ENCODE data around the gene WNT3A.
A peak's percentile ranks its signal among the peaks of the same experiment; 100 is the strongest.

Gene WNT3A

DNA sequence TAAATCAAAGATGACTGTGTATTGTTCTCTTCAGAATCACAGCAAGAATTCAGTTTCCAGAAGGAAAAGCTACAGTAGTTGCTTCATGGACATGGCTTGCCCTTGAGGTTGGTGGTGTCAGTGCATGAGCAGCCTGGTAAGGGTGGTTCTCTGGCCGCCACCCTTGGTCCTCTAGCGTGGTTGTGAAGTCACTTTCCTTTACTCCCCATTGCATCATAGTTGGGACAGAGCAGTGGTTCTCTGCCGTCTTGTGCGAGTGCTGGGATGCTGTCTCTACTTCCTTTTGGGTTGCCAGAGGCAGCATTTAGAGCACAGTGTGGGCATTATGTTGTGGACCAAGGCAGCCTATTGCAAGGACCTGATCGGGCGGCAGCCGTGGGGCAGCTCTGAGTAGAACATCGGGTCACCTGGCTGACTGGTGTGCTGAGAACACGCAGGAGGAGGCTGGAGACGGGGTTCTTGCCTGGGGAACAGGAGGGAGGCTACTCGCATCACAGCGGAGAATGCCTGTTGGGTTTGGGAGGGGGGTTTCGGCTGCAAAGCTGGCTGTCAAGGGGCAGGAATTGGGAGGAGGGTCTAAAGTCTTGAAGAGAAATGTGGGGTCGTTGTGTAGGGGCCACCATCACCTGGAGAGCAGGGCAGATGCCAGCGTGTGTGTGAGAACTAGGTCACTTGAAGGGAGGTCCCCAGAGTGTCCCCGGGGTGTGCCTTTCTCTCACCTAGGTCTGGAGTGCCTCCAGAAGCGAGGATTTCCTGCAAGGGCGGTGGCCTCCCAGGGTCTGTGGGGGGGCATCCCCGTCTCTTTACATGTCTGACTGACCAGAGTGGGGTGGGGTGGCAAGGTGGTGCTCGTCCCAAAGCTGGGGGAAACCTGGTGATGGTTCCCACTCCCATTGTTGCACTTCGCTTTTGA, 82.0 kb downstream of the WNT3A start:
- DNase-seq, result peak; percentile 31

DNA sequence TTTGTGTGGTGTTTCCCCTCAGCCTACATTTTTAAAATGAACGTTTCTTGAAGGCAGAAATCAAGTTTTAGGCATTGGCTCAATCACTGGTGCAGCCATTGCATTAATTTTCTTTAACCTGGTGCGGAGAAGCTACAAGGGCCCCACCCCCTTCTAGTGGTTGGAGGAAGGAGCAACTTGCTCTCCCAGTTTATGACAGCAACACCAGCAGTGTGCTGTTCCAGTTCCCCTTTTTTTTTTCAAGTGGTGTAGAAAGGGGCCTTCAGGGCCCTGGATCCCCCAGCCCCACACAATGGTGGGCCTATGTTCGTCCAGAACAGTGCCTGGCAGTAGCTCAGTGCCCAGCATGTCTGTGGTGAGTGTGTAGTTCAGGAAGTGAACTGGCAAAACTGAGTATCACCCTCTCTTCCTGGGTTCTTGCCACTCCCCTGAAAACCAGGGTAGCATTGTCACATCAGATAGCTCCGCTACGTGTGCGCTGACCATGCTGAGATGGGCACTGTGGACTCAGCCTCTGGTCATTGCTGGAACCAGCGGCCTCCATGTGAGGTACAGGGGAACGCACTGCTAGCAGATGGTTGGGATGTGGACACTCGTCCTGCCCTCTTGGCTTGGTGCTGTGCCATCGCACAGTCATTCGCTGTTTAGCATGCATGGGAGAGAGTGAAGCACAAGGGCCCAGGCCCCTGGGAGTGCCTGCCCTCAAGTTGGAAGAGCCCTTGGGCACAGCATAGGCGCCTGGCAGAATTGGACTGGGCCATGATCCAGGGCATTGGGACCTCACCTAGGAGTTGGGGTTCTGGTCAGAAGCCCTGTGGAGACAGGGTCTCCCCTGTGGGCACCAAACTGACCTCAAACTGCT, 83.0 kb downstream of the WNT3A start:
- no peak for DNase-seq

DNA sequence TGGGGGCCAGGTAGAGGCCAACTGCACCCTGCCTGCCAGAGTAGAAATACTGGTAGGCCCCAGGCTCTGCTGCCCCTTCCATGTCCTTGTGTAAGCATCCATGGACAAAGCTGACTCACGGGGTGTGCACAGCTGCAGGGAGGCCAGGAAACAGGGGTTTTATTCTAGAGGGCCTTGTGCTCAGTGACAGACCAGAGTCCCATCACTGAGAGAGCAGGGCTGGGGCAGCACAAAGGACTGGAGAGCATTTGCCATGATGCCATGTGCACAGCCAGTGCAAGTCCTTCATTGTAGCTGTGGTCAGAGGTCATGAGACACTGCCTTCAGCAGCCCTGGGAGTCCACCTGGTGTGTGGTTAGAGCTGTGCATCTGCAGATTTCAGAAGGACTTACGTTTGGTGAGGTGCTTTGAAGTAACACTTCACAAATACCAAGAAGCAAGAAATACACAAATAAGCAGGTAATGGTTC, 83.8 kb downstream of the WNT3A start:
- DNase-seq, result no peak

DNA sequence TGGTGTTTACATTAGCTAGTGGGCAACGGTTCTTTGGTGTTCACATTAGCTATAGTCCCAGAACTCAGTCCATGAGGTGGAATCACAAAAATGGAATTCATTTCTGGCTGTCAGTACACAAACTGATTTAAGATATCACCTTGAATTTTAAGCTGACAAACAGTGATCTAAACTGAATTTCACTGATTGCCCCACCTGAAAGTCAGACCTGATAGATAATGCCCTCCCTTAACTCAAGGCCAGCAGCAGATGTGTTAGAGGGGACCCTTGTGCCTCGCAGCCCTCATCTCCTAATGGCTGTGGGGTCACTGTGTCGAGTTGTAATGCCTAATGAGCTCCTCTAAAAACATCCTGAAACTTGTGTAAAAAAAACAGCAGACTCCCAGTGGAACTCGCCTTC, 84.3 kb downstream of the WNT3A start:
- no peak for DNase-seq

DNA sequence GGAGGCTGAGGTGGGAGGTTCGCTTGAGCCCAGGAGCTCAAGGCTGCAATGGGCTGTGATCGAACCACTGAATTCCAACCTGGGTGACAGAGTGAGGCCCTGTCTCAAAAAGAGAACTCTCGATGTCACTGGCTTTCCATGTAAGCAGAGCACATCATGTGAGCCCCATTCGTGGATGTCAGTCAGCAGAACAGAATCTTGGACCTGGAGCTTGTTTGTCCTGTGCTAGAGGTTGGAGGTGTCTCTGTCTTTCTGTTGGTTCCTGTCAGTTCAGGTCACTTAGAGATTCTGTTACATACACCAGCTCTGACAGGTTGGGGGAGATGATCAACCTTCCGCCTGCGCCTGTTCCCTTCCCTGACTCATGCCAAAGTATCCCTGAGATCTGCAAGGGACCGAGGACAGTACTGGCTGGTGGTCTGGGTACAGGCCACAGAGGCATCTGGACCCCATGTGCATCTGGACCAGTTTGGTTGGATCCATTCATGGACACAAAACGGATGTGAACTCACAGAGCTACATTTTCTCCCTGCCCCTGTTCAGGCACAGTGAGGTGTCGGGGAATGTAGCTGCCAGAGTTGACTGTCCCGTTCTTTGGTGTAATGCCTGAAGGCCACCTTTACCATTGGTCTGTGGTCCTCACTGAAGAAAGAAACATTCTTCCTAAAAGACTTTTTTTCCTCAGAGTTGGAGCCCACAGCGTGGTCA, 85.7 kb downstream of the WNT3A start:
- no peak for DNase-seq

DNA sequence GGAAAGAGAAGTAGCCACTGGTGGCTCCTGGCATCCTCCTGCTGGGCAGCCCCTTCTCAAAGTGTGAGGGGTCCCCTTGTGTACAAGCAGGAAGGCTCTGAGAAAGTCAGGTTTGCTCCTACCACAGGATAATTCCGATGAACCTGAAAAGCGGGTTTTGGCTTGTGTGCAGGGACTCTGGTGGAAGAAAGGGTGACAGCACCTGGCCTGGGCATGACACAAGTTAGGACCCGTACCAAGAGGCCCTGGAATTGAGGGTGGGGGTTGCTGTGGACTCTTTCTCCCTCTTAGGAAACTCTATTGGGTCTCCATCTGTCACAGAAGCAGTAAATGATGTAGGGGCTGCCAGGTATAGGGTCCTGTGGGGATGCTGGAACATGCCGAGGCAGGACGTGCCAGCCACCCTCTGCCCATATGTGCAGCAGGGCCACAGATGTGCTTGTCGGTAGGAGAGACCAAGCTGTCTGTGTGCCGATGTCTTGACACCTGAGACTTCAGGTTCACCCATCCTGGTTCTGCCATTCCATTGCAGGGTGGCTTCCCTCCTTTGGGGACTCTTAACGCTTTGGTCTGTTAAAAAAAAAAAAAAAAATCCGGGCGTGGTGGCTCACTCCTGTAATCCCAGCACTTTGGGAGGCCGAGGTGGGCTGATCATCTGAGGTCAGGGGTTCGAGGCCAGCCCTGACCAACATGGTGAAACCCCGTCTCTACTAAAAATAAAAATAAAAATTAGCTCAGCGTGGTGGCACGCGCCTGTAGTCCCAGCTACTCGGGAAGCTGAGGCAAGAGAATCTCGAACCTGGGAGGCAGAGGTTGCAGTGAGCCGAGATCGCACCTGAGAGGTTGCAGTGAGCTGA, 86.5 kb downstream of the WNT3A start:
- no peak for DNase-seq

DNA sequence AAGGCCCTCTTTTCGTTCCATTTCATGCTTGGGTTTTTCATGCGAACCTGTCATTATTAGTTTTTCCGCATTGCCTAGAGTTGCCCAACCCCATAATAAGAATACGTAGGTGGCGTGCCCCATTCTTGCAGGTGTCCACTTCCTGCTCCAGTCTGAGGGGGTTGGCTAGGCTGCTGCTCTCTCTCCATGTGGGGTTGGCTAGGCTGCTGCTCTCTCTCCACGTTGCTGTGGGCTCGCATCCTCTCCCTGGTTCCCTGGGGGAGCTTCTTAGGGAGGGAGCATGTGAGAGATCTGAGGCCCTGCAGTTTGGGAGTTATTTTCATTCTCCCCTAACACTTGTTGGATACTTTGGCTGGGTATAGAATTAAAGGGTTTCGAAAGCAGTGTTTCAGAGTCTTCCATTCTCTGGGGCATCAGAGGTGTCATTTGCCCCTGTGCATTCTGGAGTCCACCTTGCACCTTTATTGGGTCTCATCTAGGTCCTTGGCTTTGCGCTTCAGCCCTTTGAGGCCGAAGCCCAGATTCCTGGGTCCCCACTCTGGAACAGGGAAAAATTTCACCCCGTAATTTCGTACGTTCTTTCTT, 87.7 kb downstream of the WNT3A start:
- no peak for DNase-seq

DNA sequence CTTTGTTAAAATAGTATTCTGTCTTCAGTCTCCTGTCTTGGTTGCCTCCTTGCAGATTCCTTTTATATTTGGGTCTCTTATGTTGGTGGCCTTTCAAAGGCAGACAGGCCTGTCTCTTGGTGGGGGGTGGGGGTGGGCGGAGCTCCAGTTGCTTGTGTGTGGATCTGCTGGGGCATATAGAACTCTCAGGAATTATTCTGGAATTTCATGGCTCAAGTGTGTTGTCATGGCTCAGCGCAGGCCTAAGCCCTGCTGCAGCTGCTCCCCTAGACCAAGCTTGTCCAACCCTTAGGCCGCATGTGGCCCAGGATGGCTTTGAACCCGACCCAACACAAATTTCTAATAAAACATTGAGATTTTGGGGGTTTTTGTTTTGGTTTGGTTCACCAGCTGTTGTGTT, 88.4 kb downstream of the WNT3A start:
- no peak for DNase-seq

DNA sequence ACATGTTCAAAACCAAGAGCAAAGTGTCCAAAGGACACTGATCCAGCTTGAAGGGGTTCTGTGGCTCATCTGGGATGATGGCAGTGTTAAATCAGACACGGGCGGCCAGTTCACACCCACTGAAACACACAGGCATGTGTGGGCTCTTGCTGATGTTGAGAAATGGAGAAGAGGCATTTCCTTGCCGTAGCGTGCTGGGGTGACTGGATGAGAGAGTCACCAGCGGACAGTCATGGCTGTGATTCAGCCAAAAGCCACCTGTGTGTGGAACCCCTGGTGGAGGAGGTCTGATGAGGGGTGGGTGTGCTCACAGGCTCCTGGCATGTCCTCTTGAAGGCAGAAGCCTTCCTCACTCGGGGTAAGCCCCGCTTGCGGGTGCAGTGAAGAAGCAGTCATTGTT, 89.1 kb downstream of the WNT3A start:
- no peak for DNase-seq

DNA sequence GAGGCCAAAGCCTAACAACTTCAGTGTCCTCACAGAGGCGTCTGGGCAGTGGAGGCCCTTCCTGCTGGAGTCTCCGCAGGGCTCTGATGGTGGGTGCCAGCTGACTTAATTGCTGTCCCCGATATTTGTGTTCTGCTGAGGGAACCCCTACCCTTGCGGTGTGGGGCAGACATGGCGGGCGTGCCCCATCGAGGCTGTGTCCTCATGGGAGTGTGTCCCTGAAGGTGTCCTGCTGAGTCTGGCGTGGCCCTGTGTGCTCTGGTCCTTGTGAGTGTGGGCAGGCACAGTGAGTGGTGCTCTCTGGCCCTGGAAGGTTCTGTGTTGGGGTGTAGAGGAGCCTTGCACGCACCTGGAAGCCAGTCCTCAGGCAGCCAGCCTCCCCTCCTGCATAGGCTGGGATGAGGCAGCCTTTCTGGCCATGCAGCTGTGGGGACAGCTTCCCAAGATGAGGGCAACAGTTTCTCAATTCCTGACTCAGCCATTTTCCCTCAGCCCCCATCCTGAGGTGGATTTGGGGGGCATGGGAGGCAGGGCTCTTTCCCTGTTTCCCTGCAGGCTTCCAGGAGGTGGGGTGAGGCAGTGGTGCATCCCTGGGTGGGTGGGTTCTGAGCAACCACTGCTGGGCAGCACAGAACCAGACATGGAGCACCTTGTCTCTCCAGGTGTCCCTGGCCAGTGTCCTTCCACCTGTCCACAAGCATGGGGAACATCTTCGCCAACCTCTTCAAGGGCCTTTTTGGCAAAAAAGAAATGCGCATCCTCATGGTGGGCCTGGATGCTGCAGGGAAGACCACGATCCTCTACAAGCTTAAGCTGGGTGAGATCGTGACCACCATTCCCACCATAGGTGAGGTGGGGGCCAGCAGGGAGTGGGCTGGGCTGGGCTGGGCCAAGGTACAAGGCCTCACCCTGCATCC, 89.9 kb downstream of the WNT3A start:
- DNase-seq, result no peak

DNA sequence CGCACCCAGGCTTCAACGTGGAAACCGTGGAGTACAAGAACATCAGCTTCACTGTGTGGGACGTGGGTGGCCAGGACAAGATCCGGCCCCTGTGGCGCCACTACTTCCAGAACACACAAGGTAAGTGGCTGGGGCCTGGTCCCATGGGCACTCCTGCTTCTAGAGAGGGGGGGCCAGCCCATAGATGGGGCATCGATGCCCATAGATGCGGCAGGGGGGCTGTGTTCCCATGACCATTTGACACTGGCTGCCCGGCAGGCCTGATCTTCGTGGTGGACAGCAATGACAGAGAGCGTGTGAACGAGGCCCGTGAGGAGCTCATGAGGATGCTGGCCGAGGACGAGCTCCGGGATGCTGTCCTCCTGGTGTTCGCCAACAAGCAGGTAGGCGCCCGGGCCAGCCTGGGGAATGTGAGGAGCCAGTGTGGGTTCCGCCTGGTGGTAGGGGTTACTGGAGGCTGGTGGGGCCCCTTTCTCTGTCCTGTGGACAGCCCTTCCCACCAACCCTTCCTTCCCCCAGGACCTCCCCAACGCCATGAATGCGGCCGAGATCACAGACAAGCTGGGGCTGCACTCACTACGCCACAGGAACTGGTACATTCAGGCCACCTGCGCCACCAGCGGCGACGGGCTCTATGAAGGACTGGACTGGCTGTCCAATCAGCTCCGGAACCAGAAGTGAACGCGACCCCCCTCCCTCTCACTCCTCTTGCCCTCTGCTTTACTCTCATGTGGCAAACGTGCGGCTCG, 90.7 kb downstream of the WNT3A start:
- DNase-seq, result no peak

DNA sequence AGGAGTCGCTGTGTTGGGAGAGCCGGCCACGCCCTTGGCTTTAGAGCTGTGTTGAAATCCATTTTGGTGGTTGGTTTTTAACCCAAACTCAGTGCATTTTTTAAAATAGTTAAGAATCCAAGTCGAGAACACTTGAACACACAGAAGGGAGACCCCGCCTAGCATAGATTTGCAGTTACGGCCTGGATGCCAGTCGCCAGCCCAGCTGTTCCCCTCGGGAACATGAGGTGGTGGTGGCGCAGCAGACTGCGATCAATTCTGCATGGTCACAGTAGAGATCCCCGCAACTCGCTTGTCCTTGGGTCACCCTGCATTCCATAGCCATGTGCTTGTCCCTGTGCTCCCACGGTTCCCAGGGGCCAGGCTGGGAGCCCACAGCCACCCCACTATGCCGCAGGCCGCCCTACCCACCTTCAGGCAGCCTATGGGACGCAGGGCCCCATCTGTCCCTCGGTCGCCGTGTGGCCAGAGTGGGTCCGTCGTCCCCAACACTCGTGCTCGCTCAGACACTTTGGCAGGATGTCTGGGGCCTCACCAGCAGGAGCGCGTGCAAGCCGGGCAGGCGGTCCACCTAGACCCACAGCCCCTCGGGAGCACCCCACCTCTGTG, 91.6 kb downstream of the WNT3A start:
- no peak for DNase-seq

DNA sequence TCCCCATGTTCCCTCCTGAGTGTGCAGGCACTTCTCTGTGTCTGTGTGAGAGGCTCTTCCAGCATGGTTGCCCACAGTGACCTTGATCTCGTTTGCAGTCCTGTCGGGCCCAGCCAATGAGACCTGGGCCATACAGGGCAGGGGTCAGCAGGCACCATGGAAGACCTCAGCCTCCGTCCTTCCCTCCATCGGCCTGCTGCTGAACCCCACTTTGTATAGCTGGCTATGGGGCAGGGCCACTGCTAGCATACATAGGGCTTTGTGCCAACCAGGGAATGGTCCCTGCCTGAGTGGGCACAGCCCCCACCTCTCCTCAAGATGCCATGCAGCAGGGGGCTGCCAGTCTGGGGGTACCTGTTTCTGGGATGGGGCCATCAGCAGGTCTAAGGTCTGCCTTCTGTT, 92.5 kb downstream of the WNT3A start:
- DNase-seq, result no peak

DNA sequence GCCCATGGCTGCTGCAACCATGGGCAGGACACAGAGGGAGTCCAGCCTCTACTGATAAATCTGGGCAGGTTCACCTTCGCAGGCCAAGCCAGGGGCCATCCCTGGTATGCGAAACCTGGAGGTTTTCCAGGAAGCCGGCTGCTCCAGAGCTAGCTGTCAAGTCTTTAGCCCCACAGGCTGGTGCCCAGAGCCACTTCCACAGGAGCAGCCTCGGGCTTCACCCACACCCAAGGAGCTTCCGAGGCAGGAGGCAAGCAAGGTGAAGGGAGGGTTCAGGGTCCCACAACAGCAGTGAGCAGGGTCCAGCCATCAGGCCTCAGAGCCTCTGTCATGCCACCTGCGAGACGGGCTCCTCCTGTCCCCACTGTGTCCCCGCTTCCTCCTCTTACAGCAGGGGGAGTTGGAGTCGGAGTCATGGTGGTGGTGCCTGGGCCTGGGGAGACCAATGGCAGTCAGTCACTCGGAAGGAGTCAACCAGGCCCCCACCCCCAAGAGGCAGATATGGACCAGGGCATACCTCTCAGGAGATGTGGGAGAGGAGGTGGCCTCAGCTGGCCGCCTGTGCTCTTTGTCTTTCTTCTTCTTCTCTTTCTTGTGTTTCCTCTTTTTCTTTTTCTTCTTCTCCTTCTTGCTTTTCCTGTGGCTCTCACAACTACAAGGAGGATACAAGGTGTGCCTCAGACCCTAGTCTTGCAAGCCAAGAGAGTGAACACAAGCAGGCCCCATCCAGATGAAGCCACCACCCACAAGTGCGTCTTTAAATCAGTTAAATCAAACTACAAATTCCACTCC, 94.2 kb downstream of the WNT3A start:
- peak; percentile 11 for DNase-seq

DNA sequence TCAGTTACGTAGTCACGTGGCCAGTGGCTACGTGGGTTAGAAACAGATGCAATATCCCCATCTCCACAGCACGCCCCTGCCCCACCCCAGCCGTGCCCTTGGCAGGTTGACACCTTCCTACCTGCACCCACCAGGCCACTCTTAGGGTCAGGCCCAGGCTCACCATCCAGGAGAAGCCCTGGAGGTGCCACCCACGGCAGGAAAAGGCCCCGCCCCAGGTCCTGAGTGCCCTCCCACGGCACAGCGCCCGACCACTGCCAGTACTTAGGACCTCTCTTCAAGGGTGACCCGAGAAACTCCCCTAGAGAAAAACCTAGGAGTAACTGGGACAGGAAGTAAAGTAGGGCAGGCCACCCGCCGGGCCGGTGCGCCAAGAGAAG, 94.8 kb downstream of the WNT3A start:
- DNase-seq, result no peak

DNA sequence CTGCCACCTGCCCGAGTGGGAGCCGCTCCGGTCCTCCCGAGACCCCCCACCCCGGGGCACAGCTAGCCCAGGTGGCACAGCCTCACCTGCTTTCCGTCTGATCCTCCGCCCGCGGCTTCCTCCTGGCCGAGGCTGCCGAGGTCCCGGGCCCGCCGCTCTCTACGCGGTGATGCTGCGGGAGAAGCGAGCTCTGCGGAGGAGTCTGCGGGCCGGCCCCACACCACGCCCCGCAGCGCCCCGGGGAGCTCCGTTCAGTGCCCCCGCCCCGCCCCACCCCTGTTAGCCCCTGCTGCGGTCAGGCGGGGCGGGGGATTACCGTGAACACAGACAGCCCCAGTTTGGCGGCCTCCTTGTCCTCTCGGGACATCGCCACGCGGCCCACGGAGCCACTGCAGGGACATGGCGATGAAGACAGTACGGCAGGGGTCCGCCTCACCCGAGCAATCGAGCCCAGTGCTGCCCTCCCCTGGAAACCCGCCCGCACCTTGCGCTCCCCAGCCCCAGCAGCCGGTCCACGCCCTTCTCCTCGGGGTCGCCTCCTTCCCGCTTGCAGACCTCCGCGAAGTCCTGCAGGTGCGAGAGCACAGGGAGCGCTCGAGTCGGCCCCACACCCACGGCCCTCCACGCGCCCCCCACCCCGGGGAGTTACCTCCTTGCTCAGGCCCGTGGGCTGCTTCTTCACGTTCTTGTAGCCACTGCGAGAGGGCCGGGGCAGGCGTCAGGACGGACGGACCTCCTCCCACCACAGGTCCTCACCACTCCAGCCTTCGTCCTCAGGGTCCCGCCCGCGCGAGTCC, 95.4 kb downstream of the WNT3A start:
- peak; percentile 75 for DNase-seq

DNA sequence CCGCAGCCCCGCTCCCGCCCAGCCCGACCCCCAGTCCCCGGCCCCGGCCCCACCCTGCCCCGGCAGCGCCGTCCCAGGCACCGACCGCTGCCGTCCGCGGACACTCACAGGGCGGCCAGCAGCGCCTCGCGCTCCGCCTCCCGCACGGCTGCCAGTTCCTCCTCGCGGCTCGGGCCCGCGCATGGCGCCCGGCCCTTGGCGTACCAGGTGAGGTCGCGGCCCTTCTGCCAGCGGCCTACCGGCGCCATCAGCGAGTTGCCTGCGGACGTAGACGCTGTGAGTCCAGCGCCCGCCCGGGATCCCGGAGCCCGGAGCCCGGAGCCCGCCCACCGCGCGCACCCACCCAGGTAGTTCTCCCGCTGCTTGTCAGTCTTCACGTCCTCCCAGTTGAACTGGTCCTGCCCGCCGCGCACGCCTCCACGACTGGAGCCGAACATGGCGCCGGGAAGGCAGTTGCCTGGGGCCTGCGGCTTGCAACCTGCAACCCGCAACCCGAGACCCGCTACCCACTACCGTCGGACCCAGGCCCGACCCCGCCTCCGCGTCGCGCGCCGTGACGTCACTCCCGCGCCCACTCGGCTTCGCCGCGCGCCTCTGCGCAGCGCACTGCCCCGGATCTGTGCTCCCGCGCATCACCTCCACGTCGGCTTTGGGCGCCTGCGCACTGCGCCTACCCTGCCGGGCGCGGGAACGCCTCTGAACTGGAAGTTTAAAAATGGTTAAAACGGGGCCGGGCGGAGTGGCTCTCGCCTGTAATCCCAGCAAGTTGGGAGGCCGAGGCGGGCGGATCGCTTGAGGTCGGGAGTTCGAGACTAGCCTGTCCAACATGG, 96.2 kb downstream of the WNT3A start, which contains the start of gene C1orf35:
Gene C1orf35, minus strand, starts transcription at position 535 of the 830 bp plus-strand sequence. Its CDS starts 98 bp downstream, at position 437.
- DNase-seq, result peak; percentile 98

All from OCI-M1 (cell line).